ENCODE data around the gene CRADD. TPM values are rescaled to one million over a fixed set of nuclear protein-coding genes. Genes with fewer than 3 reads are reported as not detected.
"Not testable (repeated sequence)": the region's sequence is repeated elsewhere in the genome, so short reads cannot be mapped to it uniquely, and the experiment has no call there.

Gene CRADD
- total RNA-seq, 1 donor from 2014 or later, result 17.1 TPM

DNA sequence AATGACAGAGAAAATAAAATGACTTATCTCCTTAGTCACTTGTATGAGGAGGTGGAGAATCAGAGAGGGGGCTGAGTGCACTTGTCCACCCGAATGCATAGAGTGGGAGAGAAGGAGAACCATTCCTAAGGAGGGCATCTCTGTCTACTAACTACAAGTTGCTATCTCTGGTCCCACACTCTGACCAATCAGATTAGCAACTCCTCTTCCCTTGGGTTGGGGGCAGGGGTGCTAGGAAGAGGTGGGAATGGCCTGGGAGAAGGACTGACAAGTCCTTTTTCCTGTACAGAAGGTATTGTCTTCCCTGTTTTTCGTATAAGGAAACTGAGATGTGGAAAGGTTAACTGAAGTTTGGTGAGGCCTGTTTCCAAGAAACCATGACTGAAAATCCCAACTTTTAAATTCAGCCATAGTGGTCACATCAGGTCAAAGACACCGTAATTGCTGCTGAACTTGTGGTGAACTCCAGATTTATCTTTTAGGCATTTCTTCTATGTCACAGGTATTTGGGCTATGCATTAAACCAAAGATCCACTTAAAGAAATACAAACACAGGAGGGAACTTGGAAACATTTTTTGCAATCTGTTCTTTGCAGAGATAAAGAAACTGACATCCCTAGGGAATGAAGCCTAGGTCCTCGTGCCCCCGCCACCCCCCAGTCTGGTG is 207.8 kb downstream of the CRADD start:
- ATAC-seq (no peak), DNase-seq (no peak)
- Histone ChIP-seq H3K4me3 (no peak overlapping the region), H3K36me3 (no peaks in the 10 kb centered on the region), H3K27ac (no peak overlapping the region), H3K4me1 (no peaks in the 10 kb centered on the region), H3K27me3 (no peaks in the 10 kb centered on the region), H3K9me3 (no peaks in the 10 kb centered on the region)
- no peak for TF ChIP-seq CTCF (IDR thresholded peaks at IDR 0.05)
- intact Hi-C loops (cut with DNase I), result no loop called here

DNA sequence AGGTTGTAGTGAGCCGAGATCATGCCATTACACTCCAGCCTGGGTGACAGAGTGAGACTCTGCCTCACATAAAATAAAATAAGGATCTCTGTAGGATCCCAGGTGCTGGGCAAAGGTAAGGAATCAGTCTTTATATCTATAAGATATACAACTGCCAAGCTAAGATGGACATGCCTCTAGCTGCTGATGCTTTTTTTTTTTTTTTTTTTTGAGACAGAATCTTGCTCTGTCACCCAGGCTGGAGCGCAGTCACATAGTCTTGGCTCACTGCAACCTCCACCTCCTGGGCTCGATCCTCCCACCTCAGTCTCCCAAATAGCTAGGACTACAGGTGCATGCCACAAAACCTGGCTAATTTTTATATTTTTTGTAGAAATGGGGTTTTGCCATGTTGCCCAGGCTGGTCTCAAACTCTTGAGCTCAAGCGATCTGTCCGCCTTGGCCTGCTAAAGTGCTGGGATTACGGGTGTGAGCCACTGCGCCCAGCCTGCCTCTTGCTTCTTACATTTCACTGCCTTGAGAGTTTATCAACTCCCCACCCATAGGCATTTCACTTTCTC is 208.9 kb downstream of the CRADD start:
- DNase-seq; intact Hi-C loops (cut with DNase I); H3K36me3 ChIP-seq; H3K4me3 ChIP-seq; H3K27me3 ChIP-seq; H3K27ac ChIP-seq; H3K4me1 ChIP-seq; H3K9me3 ChIP-seq; ATAC-seq: not testable (repeated sequence)

DNA sequence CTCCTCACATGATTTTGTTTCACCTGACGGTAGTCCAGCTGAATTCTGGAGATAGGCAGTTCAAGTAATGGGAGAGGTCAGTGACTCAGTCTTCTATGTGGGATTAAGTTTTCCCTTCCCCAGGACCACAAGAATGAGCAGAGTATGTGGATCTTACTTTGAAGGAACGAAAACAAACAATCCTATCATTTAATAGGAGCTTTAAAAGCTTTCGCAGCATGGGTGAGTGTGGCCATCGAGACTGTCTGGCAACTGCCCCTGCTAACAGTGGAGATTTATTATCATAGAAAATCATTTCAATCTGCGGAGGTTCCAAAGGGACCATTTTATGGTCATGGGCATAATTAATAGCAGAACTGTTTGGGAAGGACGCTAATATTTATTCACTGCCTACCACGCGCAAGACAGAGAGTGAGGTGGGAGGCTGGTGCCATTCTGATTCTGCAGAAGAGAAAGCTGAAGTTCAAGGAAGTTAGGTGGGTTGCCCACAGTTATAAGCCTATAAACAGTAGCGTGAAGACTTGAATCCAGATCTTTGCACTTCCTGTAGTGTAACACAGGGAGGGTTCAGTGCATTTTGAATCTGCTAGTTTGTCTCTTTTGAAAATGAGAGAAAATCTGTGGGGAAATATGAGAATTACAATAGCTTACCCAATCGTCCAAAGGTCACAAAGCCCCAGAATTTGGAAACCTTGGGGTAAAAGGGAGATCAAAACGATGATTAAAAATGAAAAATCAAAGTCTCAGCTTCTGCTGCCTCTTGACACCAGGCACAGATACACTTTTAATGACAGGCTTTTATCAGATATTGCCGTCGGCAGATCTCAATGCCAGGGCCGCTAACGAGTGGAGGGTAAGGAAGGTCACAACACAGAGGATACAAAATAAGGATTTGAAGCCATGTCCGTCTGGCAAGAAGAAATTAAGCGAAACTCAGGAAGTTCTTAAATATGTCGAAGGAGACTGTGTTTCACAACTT is 209.6 kb downstream of the CRADD start:
- no peaks in the 10 kb centered on the region for H3K9me3 ChIP-seq
- no peak for TF ChIP-seq CTCF (IDR thresholded peaks at IDR 0.05)
- intact Hi-C loops (cut with DNase I), result no loop called here

DNA sequence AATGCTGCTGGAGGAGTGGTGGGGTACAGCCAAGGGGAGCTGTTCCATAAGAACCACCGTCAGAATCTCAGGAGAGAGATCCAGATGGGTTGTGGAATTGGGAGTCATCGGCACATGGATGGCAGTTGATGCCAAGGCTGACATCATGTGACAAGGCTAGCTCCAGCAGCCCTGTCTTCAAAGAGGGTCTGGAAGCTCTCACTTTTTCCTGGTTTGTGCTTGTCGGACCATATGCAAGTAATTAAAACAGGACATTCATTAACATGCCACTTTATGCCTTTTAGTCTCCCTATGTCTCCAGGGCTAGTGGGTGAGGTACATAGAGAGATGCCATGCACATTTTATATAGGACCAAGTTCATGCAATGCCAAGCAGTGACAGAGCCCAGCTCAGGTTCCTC is 211.8 kb downstream of the CRADD start:
- TF ChIP-seq CTCF (IDR thresholded peaks at IDR 0.05), result no peak
- Histone ChIP-seq H3K4me3 (no peak overlapping the region), H3K4me1 (no peaks in the 10 kb centered on the region), H3K27me3 (no peaks in the 10 kb centered on the region), H3K36me3 (no peaks in the 10 kb centered on the region), H3K27ac (no peak overlapping the region), H3K9me3 (no peaks in the 10 kb centered on the region)
- no peak for ATAC-seq
- intact Hi-C loops (cut with DNase I), result no loop called here
- DNase-seq, result no peak

More for the DNA sequence above, 209.6 kb downstream of the CRADD start:
- no peaks in the 10 kb centered on the region for H3K27me3 ChIP-seq
- no peaks in the 10 kb centered on the region for H3K36me3 ChIP-seq
- no peak for ATAC-seq
- no peak overlapping the region for H3K27ac ChIP-seq
- no peak overlapping the region for H3K4me3 ChIP-seq
- H3K4me1 ChIP-seq, result no peaks in the 10 kb centered on the region
- DNase-seq, result no peak

DNA sequence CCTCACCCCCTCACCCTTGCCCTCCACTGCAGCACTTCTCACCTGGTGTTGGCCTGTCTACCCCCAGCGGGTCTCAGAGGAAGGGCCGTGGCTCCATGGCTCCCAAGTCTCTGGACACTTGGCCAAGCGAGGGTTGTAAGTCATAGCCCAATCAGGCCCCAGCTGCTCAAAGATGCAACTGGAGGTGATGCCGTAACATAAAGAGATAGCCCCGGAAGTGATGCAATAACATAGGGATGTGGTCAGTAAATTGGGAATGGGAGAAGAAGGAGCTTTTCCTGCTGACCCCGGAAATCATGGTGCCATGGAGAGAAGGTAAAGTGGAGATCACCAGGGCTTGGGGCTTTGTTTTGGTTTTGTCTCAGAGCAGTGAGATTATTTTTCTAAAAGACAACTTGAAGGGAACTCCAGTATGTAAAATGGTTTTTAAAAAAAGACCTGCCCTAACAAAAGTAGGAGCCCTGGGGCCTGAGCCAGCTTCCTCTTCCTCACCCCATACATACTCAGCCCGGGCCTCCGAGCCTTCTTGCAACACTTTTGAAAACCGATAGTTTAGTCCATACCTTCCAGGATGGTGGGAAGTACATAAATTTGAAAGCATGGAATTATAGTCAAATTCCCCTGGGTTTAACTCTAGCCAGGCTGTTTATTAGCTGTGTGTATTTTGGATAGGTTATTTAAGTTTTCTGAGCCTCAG is 212.5 kb downstream of the CRADD start:
- ATAC-seq, result no peak
- intact Hi-C loops (cut with DNase I), result no loop called here
- Histone ChIP-seq H3K36me3 (no peaks in the 10 kb centered on the region), H3K4me1 (no peaks in the 10 kb centered on the region), H3K4me3 (no peak overlapping the region), H3K27ac (no peak overlapping the region), H3K27me3 (no peaks in the 10 kb centered on the region), H3K9me3 (no peaks in the 10 kb centered on the region)
- TF ChIP-seq CTCF (IDR thresholded peaks at IDR 0.05), result no peak
- no peak for DNase-seq

All from upper lobe of right lung (tissue), 1 donor.